T-helper 9 cell (primary cell): ENCODE data around the gene SF3B5.
"Not testable (repeated sequence)": the region's sequence is repeated elsewhere in the genome, so short reads cannot be mapped to it uniquely, and the experiment has no call there.

ENCODE experiments used
- DNase-seq: peaks from one replicate; pipeline ENCODE4 v3.0.0-alpha.2; 2020
- total RNA-seq, 2 donors: gene quantifications; one replicate each; lab custom pipeline; 2026; lab: John Stamatoyannopoulos, UW

The SF3B5 gene
- 63.0 to 71.4 reads per million in 2 donors for total RNA-seq

- DNase-seq = peak; percentile 96
These were observed at the start of gene SF3B5 for GRCh38 chr6:144095134-144096002. TSS of gene SF3B5 (minus strand) at chr6:144095573. CDS start at chr6:144095497, 76 bp downstream.

- no peak for DNase-seq
These were observed 49.6 kb upstream of the SF3B5 start for GRCh38 chr6:144144996-144145395.

GRCh38 chr6:144143878-144144277, 48.5 kb upstream of the SF3B5 start:
- no peak for DNase-seq

- DNase-seq = no peak
These were observed 47.7 kb upstream of the SF3B5 start for GRCh38 chr6:144143106-144143505.

GRCh38 chr6:144141470-144141869, 46.1 kb upstream of the SF3B5 start:
- no peak for DNase-seq

- no peak for DNase-seq
These were observed 45.5 kb upstream of the SF3B5 start for GRCh38 chr6:144140867-144141266.

GRCh38 chr6:144139817-144140216, 44.4 kb upstream of the SF3B5 start:
- no peak for DNase-seq

- DNase-seq = no peak
These were observed 43.2 kb upstream of the SF3B5 start for GRCh38 chr6:144138542-144138941.

GRCh38 chr6:144134737-144135136, 39.4 kb upstream of the SF3B5 start:
- DNase-seq = no peak

DNA sequence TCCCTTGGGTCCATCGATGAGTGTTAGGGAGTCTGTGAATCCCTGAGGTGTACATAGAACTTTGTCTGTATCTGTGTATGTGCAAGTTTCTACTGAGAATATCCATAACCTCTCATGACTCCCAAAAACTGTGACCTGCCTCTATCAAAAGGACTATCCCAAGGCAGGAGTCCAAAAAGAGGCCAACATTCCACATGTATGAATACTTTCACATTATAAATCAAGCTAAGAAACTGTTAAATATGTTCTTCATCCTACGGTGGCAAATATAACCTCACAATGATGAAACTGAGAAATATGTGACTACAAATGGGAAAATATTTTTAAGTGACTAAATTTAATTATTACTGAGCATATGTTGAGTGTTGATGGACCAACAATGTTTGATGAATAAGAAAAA, 38.8 kb upstream of the SF3B5 start:
- DNase-seq = no peak

- no peak for DNase-seq
These were observed 38.0 kb upstream of the SF3B5 start for GRCh38 chr6:144133225-144133821.

DNA sequence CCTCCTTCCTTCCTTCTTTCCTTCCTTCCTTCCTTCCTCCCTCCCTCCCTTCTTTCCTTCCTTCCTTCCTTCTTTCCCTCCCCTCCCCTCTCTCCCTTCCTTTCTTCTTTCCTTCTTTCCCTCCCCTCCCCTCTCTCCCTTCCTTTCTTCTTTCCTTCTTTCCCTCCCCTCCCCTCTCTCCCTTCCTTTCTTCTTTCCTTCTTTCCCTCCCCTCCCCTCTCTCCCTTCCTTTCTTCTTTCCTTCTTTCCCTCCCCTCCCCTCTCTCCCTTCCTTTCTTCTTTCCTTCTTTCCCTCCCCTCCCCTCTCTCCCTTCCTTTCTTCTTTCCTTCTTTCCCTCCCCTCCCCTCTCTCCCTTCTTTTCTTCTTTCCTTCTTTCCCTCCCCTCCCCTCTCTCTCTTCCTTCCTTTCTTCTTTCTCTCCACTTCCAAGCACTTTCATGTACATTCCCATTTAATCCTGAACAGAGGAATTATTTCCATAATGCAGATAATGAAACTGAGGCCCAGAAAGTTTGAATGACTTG, 36.9 kb upstream of the SF3B5 start:
- not testable (repeated sequence) for DNase-seq

GRCh38 chr6:144131248-144131709, 35.9 kb upstream of the SF3B5 start:
- no peak for DNase-seq

DNA sequence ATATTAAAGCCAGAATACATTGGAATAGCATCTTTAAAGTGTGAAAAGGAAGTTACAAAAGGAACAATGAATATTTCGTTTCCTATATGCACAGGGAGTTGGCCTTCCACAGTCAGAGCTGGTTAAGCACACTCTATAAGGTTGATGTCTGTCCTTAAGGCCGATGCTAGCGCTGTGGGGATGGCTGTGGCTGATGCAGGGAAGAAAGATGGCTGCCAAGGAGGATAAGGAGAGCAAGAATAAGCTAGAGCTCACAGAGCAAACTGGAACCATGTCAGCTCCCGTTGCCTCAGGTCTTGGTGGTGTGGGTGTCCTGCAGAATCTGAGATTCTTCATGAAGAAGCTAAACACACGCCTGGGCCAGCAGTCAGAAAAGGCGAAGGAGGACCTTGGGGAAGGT, 34.1 kb upstream of the SF3B5 start:
- no peak for DNase-seq

DNA sequence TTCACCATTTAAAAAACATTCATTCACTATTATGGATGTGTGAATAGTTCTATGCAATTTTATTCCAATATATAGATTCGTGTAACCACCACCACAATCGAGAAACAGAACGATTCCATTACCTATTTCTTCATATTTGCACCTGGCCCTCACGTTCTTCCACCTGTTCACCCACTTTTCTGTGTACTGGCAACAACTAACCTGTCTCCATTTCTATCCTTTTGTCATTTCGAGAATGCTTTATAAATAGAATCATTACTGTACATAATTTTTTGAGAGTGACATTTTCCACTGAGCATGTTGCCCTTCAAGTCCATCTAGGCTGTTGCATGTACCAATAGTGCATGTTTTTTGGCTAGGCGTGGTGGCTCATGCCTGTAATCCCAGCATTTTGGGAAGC, 31.7 kb upstream of the SF3B5 start:
- no peak for DNase-seq

GRCh38 chr6:144123836-144124235, 28.5 kb upstream of the SF3B5 start:
- DNase-seq = no peak

GRCh38 chr6:144123421-144123820, 28.0 kb upstream of the SF3B5 start:
- DNase-seq = no peak

DNA sequence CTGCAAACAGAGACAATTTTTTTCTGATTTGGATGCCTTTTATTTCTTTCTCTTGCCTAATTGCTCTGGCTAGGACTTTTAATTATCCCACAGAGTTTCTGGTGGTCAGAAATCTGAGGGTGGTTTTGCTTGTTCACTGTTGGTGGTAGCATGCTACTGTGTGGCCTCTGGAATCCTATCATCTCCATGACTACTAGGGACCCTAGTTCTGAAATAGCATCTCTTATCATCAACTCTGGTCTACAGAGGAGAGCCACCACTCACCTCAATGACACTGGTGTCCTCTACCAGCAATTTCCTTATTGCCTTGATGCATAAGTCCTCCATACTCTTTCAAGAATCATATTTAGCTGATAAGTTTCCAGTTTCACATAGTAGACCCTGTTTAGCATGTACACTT, 27.5 kb upstream of the SF3B5 start:
- no peak for DNase-seq

- no peak for DNase-seq
These were observed 24.0 kb upstream of the SF3B5 start for GRCh38 chr6:144119376-144119775.

GRCh38 chr6:144115219-144115618, 19.8 kb upstream of the SF3B5 start:
- DNase-seq = no peak

DNA sequence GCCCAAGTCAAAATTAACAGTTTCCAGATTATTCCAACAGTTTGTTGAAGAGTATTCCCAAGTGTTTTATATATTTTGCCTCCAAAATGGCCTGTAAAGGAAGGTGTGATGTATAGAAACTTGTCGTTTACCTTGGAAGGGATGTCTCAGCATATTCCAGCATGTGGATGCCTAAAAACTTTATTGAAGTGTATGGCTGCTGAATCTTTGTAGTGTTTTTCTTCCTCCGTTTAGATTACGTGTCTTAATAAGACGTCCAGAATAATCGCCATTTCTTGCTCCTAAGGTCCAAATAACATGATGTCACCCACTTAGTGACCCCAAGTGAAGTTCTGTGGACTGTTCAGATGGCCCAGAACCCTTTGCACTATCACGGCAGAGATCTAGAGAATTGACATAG, 18.0 kb upstream of the SF3B5 start:
- DNase-seq = no peak

DNA sequence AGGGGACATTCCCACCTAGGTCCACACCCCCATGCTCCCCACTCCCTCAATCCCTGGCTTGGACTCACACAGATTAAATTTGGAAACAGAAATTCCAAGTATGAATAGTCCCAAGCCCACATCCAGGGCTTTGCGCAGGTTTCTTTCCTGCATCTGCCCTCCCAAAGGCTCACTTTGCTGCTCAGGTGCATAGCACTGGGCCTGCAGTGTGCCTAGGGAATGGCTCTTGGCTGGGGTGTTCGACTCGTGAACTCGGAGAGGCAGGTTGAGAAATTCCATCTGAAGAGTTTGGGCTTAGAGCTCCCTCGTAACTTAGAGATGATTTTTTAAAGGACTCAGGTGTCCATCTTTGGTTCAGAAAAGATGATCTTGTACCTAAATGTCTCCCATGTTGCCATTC, 14.8 kb upstream of the SF3B5 start:
- DNase-seq = no peak

DNA sequence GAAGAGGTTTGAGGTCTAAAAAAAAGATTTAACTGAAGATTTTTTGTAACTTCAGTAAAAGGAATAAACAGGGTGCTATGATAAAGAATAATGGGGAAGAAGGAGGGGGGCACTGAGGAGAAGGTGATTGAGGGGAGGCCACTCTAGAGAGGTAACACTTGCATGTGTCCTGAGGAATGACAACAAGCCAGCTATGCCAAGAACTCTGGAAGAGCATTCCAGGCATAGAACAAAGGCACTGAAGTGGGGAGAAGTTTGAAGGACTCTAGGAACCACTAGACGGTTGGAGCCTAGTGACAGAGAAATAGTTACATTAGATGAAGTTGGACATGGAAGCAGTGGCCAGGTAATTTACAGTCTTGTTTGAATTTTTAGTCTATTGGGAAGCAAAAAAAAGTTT, 10.8 kb upstream of the SF3B5 start:
- DNase-seq = no peak

GRCh38 chr6:144104898-144105487, 9.6 kb upstream of the SF3B5 start:
- no peak for DNase-seq
